CD4-positive, alpha-beta T cell treated with Interleukin-17A for 4 hours (primary cell): ENCODE measurements around the gene TMEM161B.
"Not testable (repeated sequence)": the region's sequence is repeated elsewhere in the genome, so short reads cannot be mapped to it uniquely, and the experiment has no call there.

Experiments used
- DNase-seq: peaks from one replicate; pipeline ENCODE4 v3.0.0-alpha.2; 2020; ENCODE audit warnings: mixed read lengths

TMEM161B gene

DNA sequence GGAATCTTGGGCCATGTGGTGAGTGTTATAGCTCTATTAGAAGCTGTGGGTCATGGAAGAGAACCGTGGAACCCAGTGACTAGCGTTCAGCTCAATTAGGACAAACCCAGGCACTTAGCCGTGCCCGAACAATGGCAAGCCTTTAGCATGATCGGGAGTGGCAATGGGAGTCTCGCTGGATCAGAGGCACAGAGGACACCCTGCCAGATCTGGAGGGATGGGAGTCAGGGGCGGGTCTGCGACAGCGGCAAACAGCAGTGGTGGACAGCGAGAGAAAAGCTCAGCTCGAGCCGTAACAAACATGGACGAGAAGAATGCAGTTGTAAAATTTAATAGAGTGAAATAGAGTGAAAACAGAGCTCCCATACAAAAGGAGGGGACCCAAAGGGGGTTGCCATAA is 91.2 kb downstream of the TMEM161B start:
- DNase-seq = not testable (repeated sequence)

- no peak for DNase-seq
Measured at GRCh38 chr5:88172847-88173758, 95.5 kb downstream of the TMEM161B start.

GRCh38 chr5:88159591-88159990 is 109.1 kb downstream of the TMEM161B start:
- no peak for DNase-seq

DNA sequence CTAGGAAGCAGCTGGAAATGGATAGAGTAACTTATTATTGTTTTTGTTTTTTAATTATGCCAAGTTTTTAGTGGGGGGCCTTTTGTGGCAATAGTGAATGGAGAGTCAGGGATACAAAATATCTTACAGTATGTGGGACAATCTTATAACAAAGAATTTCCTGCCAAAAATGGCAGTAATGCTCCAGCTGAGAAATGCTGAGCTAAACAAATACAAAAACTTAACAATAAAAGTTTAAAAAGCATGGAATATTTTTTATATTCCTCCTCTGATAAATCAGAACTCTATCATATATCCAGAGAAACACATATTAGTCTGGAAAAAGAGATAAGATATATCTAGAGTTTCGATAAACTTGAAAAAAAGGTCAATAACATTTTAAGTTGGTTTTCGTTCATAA is 110.6 kb downstream of the TMEM161B start:
- no peak for DNase-seq

DNA sequence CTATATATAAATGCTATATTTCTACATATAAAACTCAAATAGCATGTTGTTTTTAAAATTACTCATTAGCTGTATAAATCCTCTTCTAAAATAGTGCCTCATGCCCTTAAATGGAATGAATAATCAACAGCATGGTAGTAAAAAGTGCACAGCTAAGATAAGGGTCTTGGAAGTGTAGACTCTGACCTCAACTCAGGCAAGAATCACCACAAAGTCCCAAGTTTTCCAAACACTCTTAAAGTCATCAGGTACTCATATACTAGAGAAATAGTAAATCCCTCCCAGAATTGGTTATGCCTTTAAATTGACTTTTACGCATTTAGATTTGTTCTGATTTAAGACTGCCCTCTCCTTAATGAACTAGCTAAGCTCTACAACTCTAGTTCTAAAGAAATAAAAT is 113.8 kb downstream of the TMEM161B start:
- DNase-seq = no peak

DNA sequence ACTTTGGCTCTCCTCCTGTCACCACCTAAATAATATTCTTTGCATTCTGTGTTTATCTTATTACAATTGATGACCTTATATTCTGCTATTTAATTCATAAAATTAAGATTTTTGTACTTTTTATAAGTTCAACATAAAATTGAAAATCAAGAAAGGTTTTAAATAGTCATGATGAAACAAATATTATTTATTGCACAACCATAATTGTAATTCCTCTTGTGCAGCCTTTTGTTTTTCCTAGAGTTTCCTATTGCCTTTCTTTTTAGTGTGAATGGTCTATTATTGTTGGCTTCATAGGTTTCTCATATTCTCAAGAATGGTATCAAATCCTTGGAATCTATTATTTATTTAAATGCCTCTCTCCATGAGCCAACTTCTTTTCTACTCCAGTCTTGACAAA is 117.9 kb downstream of the TMEM161B start:
- no peak for DNase-seq

DNA sequence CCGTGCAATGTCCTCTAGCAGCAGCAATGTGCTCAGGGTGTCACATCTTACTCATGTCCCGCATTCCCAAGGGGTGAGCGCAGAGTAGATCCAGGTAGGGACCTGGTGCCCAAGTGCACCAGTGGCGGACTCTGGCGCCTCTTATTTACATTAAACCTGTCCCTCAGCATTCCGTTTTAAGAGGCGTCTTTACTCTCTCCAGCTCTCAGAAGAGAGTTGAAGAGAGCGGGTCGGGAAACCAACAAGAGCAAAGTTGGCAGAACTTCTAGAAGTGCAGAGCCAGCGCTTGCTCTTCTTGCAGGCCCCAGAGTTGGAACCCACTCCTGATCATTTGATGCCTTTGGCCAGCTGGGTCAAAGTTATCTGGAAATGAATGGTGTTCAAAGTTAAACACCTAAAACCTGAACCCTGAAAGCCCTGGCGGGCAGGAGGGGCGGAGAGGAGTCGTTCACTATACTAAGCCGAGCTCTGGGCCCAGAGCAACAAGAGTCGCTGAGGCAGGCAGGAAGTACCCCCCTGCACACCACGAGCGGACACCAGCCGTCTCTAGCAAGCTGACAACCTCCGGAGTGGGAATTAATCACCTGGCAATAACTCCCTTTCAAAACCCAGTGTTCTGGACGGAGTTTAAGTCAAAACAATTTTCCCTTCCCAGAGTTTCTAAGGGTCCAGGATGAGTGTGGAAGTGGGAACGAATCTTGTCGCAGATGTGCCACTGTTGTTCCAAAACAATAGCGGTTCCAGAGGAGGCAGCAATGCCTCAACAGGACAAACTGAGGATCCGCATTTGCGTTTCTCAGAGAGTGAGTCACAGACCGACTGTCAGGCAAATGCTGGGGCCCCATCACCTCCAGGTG is 122.8 kb downstream of the TMEM161B start:
- DNase-seq = no peak

- no peak for DNase-seq
Measured at GRCh38 chr5:88145221-88145610, 123.4 kb downstream of the TMEM161B start.
